Measurements from ENCODE around the gene ASIC2. TPM values are rescaled to one million over a fixed set of nuclear protein-coding genes. Genes with fewer than 3 reads are reported as not detected.
A peak's percentile ranks its signal among the peaks of the same experiment; 100 is the strongest.

The ASIC2 gene
- total RNA-seq, 1 experiment from 2014 or later, result 4.1 TPM

DNA sequence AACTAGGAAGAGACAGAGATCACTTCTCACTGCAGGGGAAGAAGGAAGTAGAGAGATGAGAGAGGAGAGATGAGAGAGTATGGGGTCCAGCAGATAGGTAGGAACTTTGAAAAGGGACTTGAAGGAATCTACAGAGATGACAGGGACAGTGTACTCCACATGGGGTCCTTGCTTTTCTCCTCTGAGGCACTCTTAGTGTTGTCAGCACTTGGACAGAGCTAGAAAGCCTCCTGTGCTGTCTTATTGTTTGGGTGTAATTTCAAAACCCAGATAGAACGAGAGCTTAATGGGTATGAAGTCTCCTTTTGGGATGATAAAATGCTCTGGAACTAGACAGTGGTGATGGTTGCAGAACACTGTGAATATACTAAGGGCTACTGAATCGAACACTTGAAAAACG, 65.2 kb downstream of the ASIC2 start:
- ChIA-PET CTCF (no interaction called here), POLR2A (no interaction called here)
- intact Hi-C loops (cut with micrococcal nuclease; ENCODE audit: unreplicated experiment), result no loop called here
- Histone ChIP-seq H3K27me3 (ENCODE audit: control insufficient read depth, insufficient read depth, low read length) (no peaks in the 10 kb centered on the region), H3K9me3 (ENCODE audit: control insufficient read depth, insufficient read depth, low read depth, low read length) (no peaks in the 10 kb centered on the region), H3K4me3 (ENCODE audit: low read depth in 2 of 2, low read length in 2 of 2) (no peak overlapping the region), H3K27ac (ENCODE audit: low read length) (no peak overlapping the region), H3K36me3 (ENCODE audit: control insufficient read depth, insufficient read depth, low read length) (no peaks in the 10 kb centered on the region), H3K4me1 (ENCODE audit: control insufficient read depth, insufficient read depth, low read length) (peaks cover 5% of the 10 kb centered on the region; the same call in 1 of the 2 replicates)
- in situ Hi-C loops (cut with HindIII; ENCODE audit: low pct_unique_long_range_greater_than_20kb, low sequenced_read_pairs), result no loop called here
- no peak for DNase-seq (ENCODE audit: low read depth, low spot score)
- no TSS peak for BruUV-seq (replicated peaks)
- no peak for TF ChIP-seq POLR2AphosphoS5 (IDR thresholded peaks at IDR 0.05; ENCODE audit: low read depth, low read length)
- TF ChIP-seq, protein P1, sequence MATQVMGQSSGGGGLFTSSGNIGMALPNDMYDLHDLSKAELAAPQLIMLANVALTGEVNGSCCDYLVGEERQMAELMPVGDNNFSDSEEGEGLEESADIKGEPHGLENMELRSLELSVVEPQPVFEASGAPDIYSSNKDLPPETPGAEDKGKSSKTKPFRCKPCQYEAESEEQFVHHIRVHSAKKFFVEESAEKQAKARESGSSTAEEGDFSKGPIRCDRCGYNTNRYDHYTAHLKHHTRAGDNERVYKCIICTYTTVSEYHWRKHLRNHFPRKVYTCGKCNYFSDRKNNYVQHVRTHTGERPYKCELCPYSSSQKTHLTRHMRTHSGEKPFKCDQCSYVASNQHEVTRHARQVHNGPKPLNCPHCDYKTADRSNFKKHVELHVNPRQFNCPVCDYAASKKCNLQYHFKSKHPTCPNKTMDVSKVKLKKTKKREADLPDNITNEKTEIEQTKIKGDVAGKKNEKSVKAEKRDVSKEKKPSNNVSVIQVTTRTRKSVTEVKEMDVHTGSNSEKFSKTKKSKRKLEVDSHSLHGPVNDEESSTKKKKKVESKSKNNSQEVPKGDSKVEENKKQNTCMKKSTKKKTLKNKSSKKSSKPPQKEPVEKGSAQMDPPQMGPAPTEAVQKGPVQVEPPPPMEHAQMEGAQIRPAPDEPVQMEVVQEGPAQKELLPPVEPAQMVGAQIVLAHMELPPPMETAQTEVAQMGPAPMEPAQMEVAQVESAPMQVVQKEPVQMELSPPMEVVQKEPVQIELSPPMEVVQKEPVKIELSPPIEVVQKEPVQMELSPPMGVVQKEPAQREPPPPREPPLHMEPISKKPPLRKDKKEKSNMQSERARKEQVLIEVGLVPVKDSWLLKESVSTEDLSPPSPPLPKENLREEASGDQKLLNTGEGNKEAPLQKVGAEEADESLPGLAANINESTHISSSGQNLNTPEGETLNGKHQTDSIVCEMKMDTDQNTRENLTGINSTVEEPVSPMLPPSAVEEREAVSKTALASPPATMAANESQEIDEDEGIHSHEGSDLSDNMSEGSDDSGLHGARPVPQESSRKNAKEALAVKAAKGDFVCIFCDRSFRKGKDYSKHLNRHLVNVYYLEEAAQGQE (IDR thresholded peaks at IDR 0.05; ENCODE audit: insufficient read depth in 1 of 2, low read depth in 2 of 2, low read length in 1 of 2), result peak in 1 of 2 experiments; percentile 60; a peak in 2 of 4 replicates
- ATAC-seq, result no peak

- Histone ChIP-seq H3K27me3 (ENCODE audit: control insufficient read depth, insufficient read depth, low read length) (no peaks in the 10 kb centered on the region), H3K4me3 (ENCODE audit: low read depth in 2 of 2, low read length in 2 of 2) (no peak overlapping the region), H3K9me3 (ENCODE audit: control insufficient read depth, insufficient read depth, low read depth, low read length) (no peaks in the 10 kb centered on the region), H3K4me1 (ENCODE audit: control insufficient read depth, insufficient read depth, low read length) (peaks cover 5% of the 10 kb centered on the region; the same call in 1 of the 2 replicates), H3K27ac (ENCODE audit: low read length) (no peak overlapping the region), H3K36me3 (ENCODE audit: control insufficient read depth, insufficient read depth, low read length) (no peaks in the 10 kb centered on the region)
- TF ChIP-seq, protein P1 (IDR thresholded peaks at IDR 0.05; ENCODE audit: insufficient read depth in 1 of 2, low read depth in 2 of 2, low read length in 1 of 2), result no peak
- no peak for TF ChIP-seq POLR2AphosphoS5 (IDR thresholded peaks at IDR 0.05; ENCODE audit: low read depth, low read length)
- no peak for TF ChIP-seq SIN3A (IDR thresholded peaks at IDR 0.05; ENCODE audit: borderline replicate concordance, insufficient read depth, low read depth, low read length)
- TF ChIP-seq CTCF (IDR thresholded peaks at IDR 0.05), result no peak
- no peak for TF ChIP-seq TCF7L2 (IDR thresholded peaks at IDR 0.05; ENCODE audit: low read depth, low read length)
- DNase-seq (ENCODE audit: low read depth, low spot score), result no peak
- in situ Hi-C loops (cut with HindIII; ENCODE audit: low pct_unique_long_range_greater_than_20kb, low sequenced_read_pairs), result no loop called here
- CTCF ChIA-PET, result no interaction called here
- BruUV-seq (replicated peaks), result no TSS peak
- ATAC-seq, result no peak
- POLR2A ChIA-PET, result no interaction called here
- intact Hi-C loops (cut with micrococcal nuclease; ENCODE audit: unreplicated experiment), result no loop called here
These were observed 67.1 kb downstream of the ASIC2 start for GRCh38 chr17:33225994-33226393.

Measured in Panc1 (cell line).